SU-DHL-6 (cell line): ENCODE measurements around the gene CBX1.

Source experiments
- H2AFZ ChIP-seq: fragments of 200-600 bp; sonication (generic); 2 replicates; pipeline ENCODE4 v1.6.1; 2014; ENCODE audit warnings: low read depth, mild to moderate bottlenecking, moderate library complexity, mixed read lengths, antibody characterized with exemption, low read length; ENCODE audit not compliant: severe bottlenecking
- H3F3A ChIP-seq: fragments of 200-600 bp; shearing (Covaris generic); 2 replicates; pipeline ENCODE4 v1.6.0; 2016; ENCODE audit warnings: antibody characterized with exemption, mild to moderate bottlenecking; ENCODE audit not compliant: insufficient read depth
- H3K27ac ChIP-seq: fragments of 200-600 bp; sonication (generic); 2 replicates; pipeline ENCODE4 v1.5.1; 2016; ENCODE audit warnings: low read depth, mild to moderate bottlenecking, low read length, moderate library complexity, mixed read lengths
- H3K27me3 ChIP-seq: fragments of 200-600 bp; sonication (generic), shearing (Covaris generic); 2 replicates; pipeline ENCODE4 v1.6.0; 2014; ENCODE audit warnings: mild to moderate bottlenecking, low read length
- H3K36me3 ChIP-seq: fragments of 200-600 bp; sonication (generic); 2 replicates; pipeline ENCODE4 v1.6.1; 2014; ENCODE audit warnings: mild to moderate bottlenecking, low read length, mixed read lengths
- H3K4me2 ChIP-seq: fragments of 300-600, 200-600 bp; shearing (Covaris generic), sonication (generic); 2 replicates; pipeline ENCODE4 v1.6.0; 2014; ENCODE audit warnings: low read length, low read depth, mild to moderate bottlenecking; ENCODE audit not compliant: poor library complexity, severe bottlenecking
- H3K4me3 ChIP-seq: fragments of 200-600 bp; sonication (generic); 2 replicates; pipeline ENCODE4 v1.5.1; 2014; ENCODE audit warnings: antibody characterized with exemption, low read length, mild to moderate bottlenecking, mixed read lengths; ENCODE audit not compliant: insufficient read depth, poor library complexity, severe bottlenecking
- H3K79me2 ChIP-seq: fragments of 200-600 bp; sonication (generic); 2 replicates; pipeline ENCODE4 v1.6.1; 2014; ENCODE audit warnings: mild to moderate bottlenecking, low read length, moderate library complexity; ENCODE audit not compliant: insufficient read depth
- H3K9ac ChIP-seq: fragments of 200-600 bp; sonication (generic); 2 replicates; pipeline ENCODE4 v1.7.0; 2014; ENCODE audit warnings: mild to moderate bottlenecking, low read length
- H3K9me2 ChIP-seq: fragments of 200-600 bp; sonication (generic); replicated peaks from 2 replicates; pipeline ENCODE4 v1.6.1; 2014; ENCODE audit warnings: low read length; ENCODE audit not compliant: insufficient read depth
- H3K9me3 ChIP-seq: fragments of 200-600 bp; sonication (generic); 2 replicates; pipeline ENCODE4 v1.6.1; 2014; ENCODE audit warnings: low read length, mixed read lengths; ENCODE audit not compliant: insufficient read depth
- H4K20me1 ChIP-seq: fragments of 200-600 bp; sonication (generic); 2 replicates; pipeline ENCODE4 v1.6.1; 2014; ENCODE audit warnings: low read depth, mild to moderate bottlenecking, antibody characterized with exemption, low read length, moderate library complexity, mixed read lengths
- EZH2phosphoT487 ChIP-seq: fragments of 200-600 bp; sonication (generic), shearing (Covaris generic); conservative IDR thresholded peaks from 2 replicates; pipeline ENCODE4 v1.6.1; 2018; ENCODE audit warnings: mild to moderate bottlenecking, antibody characterized with exemption, low read length, moderate library complexity, mixed read lengths
- TF ChIP-seq, protein P1 (sequence below): fragments of 200-600 bp; sonication (generic); IDR thresholded peaks from one replicate; pipeline ENCODE4 v1.5.1; 2017; ENCODE audit warnings: antibody characterized with exemption, mild to moderate bottlenecking, low read length, moderate library complexity; ENCODE audit not compliant: insufficient read depth, poor library complexity, severe bottlenecking

CBX1 gene

DNA sequence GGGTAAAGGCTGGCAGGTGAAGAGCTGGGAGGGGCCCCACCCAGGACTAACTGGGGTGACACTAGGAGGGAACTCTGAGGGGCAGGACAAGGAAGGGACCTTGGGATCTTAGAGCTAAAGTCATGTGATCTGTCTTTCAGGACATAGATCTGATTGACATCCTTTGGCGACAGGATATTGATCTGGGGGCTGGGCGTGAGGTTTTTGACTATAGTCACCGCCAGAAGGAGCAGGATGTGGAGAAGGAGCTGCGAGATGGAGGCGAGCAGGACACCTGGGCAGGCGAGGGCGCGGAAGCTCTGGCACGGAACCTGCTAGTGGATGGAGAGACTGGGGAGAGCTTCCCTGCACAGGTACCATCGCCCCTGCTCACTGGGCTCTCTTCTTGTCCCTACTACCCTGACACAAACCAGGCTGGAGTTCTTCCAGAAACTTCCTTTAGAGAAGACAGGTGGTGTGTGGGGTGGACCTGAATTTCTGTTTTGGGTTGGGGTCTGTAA, 45.0 kb downstream of the CBX1 start:
- Histone ChIP-seq H3K79me2 (peaks cover 44% of the 10 kb centered on the region), H3K9ac (peak overlapping the region; percentile 50; the same call in 1 of the 2 replicates), H3K36me3 (peaks cover 11% of the 10 kb centered on the region; the same call in 1 of the 2 replicates), H3F3A (peaks cover 3% of the 10 kb centered on the region; the same call in 1 of the 2 replicates), H3K4me2 (peak overlapping the region; percentile 50), H2AFZ (no peak overlapping the region), H3K9me2 (no peaks in the 10 kb centered on the region), H3K9me3 (no peaks in the 10 kb centered on the region), H4K20me1 (no peaks in the 10 kb centered on the region), H3K4me3 (no peak overlapping the region), H3K27ac (peak overlapping the region; percentile 82), H3K27me3 (no peaks in the 10 kb centered on the region)
- no peak for TF ChIP-seq EZH2phosphoT487
- TF ChIP-seq, protein P1, sequence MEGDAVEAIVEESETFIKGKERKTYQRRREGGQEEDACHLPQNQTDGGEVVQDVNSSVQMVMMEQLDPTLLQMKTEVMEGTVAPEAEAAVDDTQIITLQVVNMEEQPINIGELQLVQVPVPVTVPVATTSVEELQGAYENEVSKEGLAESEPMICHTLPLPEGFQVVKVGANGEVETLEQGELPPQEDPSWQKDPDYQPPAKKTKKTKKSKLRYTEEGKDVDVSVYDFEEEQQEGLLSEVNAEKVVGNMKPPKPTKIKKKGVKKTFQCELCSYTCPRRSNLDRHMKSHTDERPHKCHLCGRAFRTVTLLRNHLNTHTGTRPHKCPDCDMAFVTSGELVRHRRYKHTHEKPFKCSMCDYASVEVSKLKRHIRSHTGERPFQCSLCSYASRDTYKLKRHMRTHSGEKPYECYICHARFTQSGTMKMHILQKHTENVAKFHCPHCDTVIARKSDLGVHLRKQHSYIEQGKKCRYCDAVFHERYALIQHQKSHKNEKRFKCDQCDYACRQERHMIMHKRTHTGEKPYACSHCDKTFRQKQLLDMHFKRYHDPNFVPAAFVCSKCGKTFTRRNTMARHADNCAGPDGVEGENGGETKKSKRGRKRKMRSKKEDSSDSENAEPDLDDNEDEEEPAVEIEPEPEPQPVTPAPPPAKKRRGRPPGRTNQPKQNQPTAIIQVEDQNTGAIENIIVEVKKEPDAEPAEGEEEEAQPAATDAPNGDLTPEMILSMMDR, result no peak

DNA sequence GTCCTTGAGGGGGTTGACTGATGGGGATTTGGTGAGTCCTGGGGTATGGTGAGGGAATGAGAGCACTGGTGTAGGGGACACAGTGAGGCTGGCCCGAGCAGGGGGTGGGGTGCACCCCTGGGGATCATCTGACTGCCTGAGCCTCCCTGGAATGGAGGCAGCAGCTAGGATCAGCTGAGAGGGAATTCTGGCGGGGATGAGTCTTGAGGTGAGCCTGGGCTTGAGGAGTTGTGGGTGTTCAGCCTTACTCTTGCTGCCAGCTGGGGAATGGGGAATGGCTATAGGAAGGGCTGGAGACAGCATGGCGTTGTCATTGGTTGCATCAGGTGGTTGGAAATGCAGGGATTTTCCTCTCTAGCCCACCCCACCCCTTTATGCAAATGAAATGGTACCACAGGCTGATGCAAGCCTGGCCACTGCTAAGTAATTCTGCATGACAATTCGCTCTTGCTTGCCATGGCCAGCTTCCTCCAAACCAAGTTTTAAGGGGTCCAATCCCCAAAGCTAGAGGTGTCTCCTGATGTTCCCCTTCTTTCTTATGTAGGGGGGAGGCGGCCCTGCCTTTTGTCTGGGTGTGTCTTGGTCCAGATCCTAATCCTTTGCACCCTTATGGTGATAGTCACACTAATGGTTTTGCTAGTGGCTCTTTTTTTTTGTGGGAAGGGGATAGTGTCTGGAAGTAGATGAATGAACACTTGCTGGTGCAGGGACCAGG, 45.6 kb downstream of the CBX1 start:
- Histone ChIP-seq H3F3A (peaks cover 3% of the 10 kb centered on the region; the same call in 1 of the 2 replicates), H3K79me2 (peaks cover 50% of the 10 kb centered on the region), H2AFZ (no peak overlapping the region), H3K9me3 (no peaks in the 10 kb centered on the region), H3K27me3 (no peaks in the 10 kb centered on the region), H3K9ac (peak overlapping the region; percentile 50; the same call in 1 of the 2 replicates), H3K4me2 (peak overlapping the region; percentile 50), H4K20me1 (no peaks in the 10 kb centered on the region), H3K9me2 (no peaks in the 10 kb centered on the region), H3K4me3 (no peak overlapping the region), H3K36me3 (peaks cover 11% of the 10 kb centered on the region; the same call in 1 of the 2 replicates), H3K27ac (peak overlapping the region; percentile 82)
- TF ChIP-seq, protein P1, result no peak
- TF ChIP-seq EZH2phosphoT487, result no peak

DNA sequence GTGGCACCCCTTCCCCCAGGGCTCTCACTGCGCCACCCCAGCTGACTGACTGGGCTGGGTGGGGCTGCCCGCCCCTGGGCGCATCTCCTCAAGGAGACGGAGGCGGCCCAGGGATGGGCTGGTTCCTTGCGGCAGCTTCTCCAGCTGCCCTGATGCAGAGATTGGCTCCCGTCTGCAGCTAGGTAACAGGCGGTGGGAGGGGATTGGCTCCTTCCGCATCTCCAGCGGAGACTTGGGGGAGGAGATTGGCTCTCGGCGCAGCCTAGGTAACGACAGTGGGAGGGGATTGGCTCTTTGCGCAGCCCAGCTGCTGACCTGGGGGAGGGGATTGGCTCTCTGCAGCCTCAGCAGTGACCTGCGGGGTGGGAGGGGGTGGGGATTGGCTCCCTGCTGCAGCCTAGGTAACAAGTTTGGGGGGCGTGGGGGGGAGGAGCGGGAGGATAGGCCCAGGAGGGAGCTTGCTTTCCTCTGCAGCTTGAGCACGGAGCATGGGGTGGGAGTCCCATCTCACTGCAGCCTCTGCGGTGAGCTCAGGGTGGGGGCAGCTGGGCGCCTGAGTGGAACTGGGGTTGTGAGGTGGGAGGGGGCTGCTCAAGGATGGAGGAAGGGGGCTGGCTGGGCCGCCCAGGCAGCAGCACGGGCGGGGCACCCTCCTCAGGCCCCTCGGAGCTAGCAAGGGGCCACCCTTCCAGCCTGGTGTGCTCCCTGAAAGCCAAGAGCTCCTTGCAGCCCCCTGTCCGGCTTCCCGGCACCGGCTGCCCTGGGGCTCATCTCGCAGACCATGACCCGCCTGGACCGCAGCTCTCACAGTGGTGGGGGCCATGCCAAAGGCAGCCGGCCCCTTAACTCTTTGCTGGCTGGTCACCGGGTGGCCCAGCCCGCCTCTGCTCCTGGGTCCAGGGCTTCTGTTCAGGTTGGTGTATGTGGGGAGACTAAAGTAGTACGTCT, 46.8 kb downstream of the CBX1 start:
- Histone ChIP-seq H3K4me2 (peak overlapping the region; percentile 50), H3K4me3 (no peak overlapping the region), H3K9me2 (no peaks in the 10 kb centered on the region), H3K9ac (peak overlapping the region; percentile 50; the same call in 1 of the 2 replicates), H3K27me3 (no peaks in the 10 kb centered on the region), H3K79me2 (peaks cover 61% of the 10 kb centered on the region), H3K36me3 (peaks cover 9% of the 10 kb centered on the region; the same call in 1 of the 2 replicates), H3K9me3 (no peaks in the 10 kb centered on the region), H2AFZ (no peak overlapping the region), H4K20me1 (no peaks in the 10 kb centered on the region), H3F3A (peaks cover 3% of the 10 kb centered on the region; the same call in 1 of the 2 replicates), H3K27ac (peak overlapping the region; percentile 82)
- no peak for TF ChIP-seq EZH2phosphoT487
- TF ChIP-seq, protein P1, result no peak
